Transverse colon (tissue), 4 donors: ENCODE results near the gene CCDC150.

ENCODE experiments used
- CTCF ChIP-seq, 5 experiments: fragments of 200-600 bp in 3 of 5; fragments of 450-650 bp in 2 of 5; sonication (generic) in 3 of 5; IDR thresholded peaks; 1 replicate in 2 of 5; 2 replicates in 3 of 5; pipeline ENCODE4 v1.5.1; 2016 to 2017; ENCODE audit warnings: antibody characterized with exemption in 5 of 5, inconsistent platforms in 3 of 5, mild to moderate bottlenecking in 2 of 5, moderate library complexity in 1 of 5
- EP300 ChIP-seq: sonication (generic); formaldehyde crosslinking; IDR thresholded peaks from one replicate; pipeline ENCODE4 v1.6.1; 2017; ENCODE audit warnings: antibody characterized with exemption, low read depth
- POLR2A ChIP-seq: fragments of 450-650 bp; IDR thresholded peaks from one replicate; pipeline ENCODE4 v1.6.1; 2016; ENCODE audit warnings: antibody characterized with exemption, mild to moderate bottlenecking, moderate library complexity
- POLR2AphosphoS5 ChIP-seq, 3 donors: sonication (generic); formaldehyde crosslinking; IDR thresholded peaks; one replicate each; pipeline ENCODE4 v1.6.1; 2016; ENCODE audit warnings: antibody characterized with exemption in 3 of 3

- TF ChIP-seq EP300: no peak
- TF ChIP-seq CTCF (IDR thresholded peaks at IDR 0.05): no peak
- no peak for TF ChIP-seq POLR2A
- TF ChIP-seq POLR2AphosphoS5 (IDR thresholded peaks at IDR 0.05): no peak
Observed at GRCh38 chr2:196635156-196635555, 4.4 kb upstream of the CCDC150 start.
